Colonic mucosa (tissue), 4 donors: Measurements from ENCODE around the gene FABP3. TPM values are rescaled to one million over a fixed set of nuclear protein-coding genes. Genes with fewer than 3 reads are reported as not detected.

Source experiments
- DNase-seq: peaks from one replicate; pipeline ENCODE4 v3.0.0-alpha.2; 2020
- H3K27ac ChIP-seq: fragments of 200-600 bp; one replicate; pipeline ENCODE4 v1.8.0; 2021
- H3K27me3 ChIP-seq: fragments of 200-600 bp; one replicate; pipeline ENCODE4 v1.8.0; 2021
- H3K36me3 ChIP-seq: fragments of 200-600 bp; one replicate; pipeline ENCODE4 v1.8.0; 2021
- H3K4me1 ChIP-seq: fragments of 200-600 bp; one replicate; pipeline ENCODE4 v1.8.0; 2021; ENCODE audit warnings: mild to moderate bottlenecking
- H3K4me3 ChIP-seq: fragments of 200-600 bp; one replicate; pipeline ENCODE4 v1.8.0; 2021
- H3K9ac ChIP-seq, 2 donors: one replicate each; pipeline ENCODE4 v1.7.0; 2013; ENCODE audit warnings: control low read depth in 2 of 2, low read depth in 2 of 2, low read length in 2 of 2
- H3K9me3 ChIP-seq: fragments of 200-600 bp; one replicate; pipeline ENCODE4 v1.8.0; 2021
- intact Hi-C: fragments of 100-400 bp; cut with DNase I; formaldehyde crosslinking; loops from one replicate; pipeline ENCODE4 v1.14.1; 2022
- total RNA-seq, 2 donors: library from RNA; stranded (reverse); fragmentation: NEBNext Ultra II Directional in 1 of 2; extraction: Animal tissue kit (Norgen Biotek cat#: 25700) in 1 of 2; gene quantifications; one replicate each; pipeline ENCODE4 v1.2.1, GENCODE V29; 2021
- TF ChIP-seq, protein P1 (sequence below): fragments of 200-600 bp; IDR thresholded peaks from one replicate; pipeline ENCODE4 v1.8.0; 2022; ENCODE audit warnings: antibody characterized with exemption, mild to moderate bottlenecking
- donor health status: healthy.
- donor health status: DM: no; HTN: no; CAD: no.
- donor health status: DM: no; HTN: no; CAD: no.

FABP3 gene
- total RNA-seq, 2 donors from 2014 or later = 2.8 to 4.7 TPM

- Histone ChIP-seq H3K9ac (peak overlapping the region; percentile 12 to 93), H3K4me1 (no peaks in the 10 kb centered on the region), H3K27ac (no peak overlapping the region), H3K4me3 (no peak overlapping the region), H3K27me3 (no peaks in the 10 kb centered on the region), H3K9me3 (no peaks in the 10 kb centered on the region), H3K36me3 (no peaks in the 10 kb centered on the region)
- intact Hi-C loops = no loop called here
- DNase-seq = peak; percentile 58
- TF ChIP-seq, protein P1, sequence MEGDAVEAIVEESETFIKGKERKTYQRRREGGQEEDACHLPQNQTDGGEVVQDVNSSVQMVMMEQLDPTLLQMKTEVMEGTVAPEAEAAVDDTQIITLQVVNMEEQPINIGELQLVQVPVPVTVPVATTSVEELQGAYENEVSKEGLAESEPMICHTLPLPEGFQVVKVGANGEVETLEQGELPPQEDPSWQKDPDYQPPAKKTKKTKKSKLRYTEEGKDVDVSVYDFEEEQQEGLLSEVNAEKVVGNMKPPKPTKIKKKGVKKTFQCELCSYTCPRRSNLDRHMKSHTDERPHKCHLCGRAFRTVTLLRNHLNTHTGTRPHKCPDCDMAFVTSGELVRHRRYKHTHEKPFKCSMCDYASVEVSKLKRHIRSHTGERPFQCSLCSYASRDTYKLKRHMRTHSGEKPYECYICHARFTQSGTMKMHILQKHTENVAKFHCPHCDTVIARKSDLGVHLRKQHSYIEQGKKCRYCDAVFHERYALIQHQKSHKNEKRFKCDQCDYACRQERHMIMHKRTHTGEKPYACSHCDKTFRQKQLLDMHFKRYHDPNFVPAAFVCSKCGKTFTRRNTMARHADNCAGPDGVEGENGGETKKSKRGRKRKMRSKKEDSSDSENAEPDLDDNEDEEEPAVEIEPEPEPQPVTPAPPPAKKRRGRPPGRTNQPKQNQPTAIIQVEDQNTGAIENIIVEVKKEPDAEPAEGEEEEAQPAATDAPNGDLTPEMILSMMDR = no peak
Observed at GRCh38 chr1:31416101-31416736, 43.3 kb upstream of the FABP3 start.

- TF ChIP-seq, protein P1 = no peak
- H3K36me3 ChIP-seq = no peaks in the 10 kb centered on the region
- intact Hi-C loops = no loop called here
- no peak for DNase-seq
- no peak overlapping the region for H3K27ac ChIP-seq
- H3K9ac ChIP-seq = peak overlapping the region; percentile 12 to 93
- no peaks in the 10 kb centered on the region for H3K4me1 ChIP-seq
- H3K9me3 ChIP-seq = no peaks in the 10 kb centered on the region
- no peak overlapping the region for H3K4me3 ChIP-seq
- no peaks in the 10 kb centered on the region for H3K27me3 ChIP-seq
Observed at GRCh38 chr1:31415658-31416057, 42.8 kb upstream of the FABP3 start.

GRCh38 chr1:31414980-31415370 lies 42.1 kb upstream of the FABP3 start:
- intact Hi-C loops = no loop called here
- TF ChIP-seq, protein P1 = no peak
- H3K4me1 ChIP-seq = no peaks in the 10 kb centered on the region
- H3K27ac ChIP-seq = no peak overlapping the region
- H3K4me3 ChIP-seq = peak overlapping the region; percentile 79
- H3K9ac ChIP-seq = peak overlapping the region; percentile 8 to 93
- DNase-seq = no peak
- H3K27me3 ChIP-seq = no peaks in the 10 kb centered on the region
- no peaks in the 10 kb centered on the region for H3K9me3 ChIP-seq
- H3K36me3 ChIP-seq = no peaks in the 10 kb centered on the region

DNA sequence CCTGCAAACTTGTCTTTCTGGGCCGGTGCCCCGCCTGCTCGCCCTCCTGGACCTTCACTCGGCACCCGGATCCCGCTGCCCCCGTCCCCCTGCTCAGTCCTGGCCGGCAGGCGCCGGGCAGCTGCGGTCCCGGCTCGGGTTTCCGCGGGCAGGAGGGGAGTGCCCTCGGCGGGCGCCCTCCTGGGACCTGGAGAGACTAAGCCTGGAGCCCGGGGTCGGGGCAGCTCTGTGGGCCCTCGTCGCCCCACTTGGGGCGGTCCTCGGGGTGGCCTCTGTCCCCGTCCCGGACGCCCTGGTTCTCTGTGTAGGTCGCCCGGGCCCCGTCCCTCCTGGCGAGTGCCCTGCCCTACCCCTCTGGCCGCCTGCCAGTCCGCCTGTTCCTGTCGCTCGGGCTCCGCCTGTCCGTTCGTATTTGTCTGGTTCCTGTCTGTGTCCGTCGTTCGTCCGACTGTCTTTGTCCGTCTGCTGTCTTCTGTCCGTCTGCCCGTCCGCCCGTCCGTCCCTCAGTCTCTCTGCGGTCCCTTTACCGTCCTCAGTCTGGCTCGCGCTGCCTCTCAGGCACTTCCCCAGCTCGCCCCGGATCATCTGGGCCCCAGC lies 40.6 kb upstream of the FABP3 start:
- H3K4me1 ChIP-seq = no peaks in the 10 kb centered on the region
- TF ChIP-seq, protein P1 = no peak

DNA sequence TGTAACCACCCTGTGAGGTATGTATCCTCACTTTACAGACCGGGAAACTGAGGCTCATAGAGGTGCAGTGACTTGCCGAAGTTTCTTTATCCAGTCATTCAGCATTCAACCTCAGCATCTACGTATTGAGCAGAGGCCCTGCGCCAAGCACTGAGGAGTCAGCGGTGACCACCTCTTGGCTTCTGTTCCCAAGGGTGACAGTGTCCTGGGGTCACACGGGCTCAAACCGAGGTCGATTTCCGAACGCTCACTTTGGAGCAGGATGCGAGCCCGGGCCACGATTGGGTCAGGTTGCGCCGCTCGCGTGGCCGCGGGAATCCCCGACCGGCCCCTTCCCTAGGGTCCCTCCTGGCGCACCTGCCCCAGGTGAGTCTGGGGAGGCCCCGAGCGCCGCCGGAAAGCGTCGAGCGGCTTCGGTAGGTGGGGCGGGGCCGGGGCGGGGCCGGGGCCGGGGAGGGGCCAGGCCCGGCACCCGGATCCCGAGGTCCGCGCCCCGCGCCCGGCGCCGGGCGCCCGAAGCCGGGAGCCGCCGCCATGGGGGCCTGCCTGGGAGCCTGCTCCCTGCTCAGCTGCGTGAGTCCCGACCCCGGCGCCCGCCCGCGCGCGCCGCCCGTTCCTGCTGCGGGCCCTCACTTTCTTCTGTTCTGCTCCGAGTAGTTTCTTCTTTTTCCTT lies 40.0 kb upstream of the FABP3 start, which contains the start of gene SERINC2:
SERINC2 (plus strand) TSS at position 482 of the 673 bp plus-strand sequence; CDS start at position 535, 53 bp downstream.
- DNase-seq = peak; percentile 62
- TF ChIP-seq, protein P1 = no peak
- H3K27me3 ChIP-seq = no peaks in the 10 kb centered on the region
- H3K27ac ChIP-seq = peak within 1 kb of the TSS; percentile 84
- H3K36me3 ChIP-seq = no peaks in the 10 kb centered on the region
- no peaks in the 10 kb centered on the region for H3K4me1 ChIP-seq
- H3K9ac ChIP-seq = peak within 1 kb of the TSS; percentile 93 to 95
- peak within 1 kb of the TSS; percentile 79 for H3K4me3 ChIP-seq
- no peaks in the 10 kb centered on the region for H3K9me3 ChIP-seq
- intact Hi-C loops = no loop called here

More for the DNA sequence above, 40.6 kb upstream of the FABP3 start:
- intact Hi-C loops = no loop called here
- Histone ChIP-seq H3K36me3 (no peaks in the 10 kb centered on the region), H3K9ac (peak overlapping the region; percentile 93 to 95), H3K27ac (peak overlapping the region; percentile 84), H3K27me3 (no peaks in the 10 kb centered on the region), H3K4me3 (peak overlapping the region; percentile 79), H3K9me3 (no peaks in the 10 kb centered on the region)
- DNase-seq = peak; percentile 93
